ENCODE results near the gene CYP3A4.

Gene CYP3A4

GRCh38 chr7:99784007-99784406 is at the start of gene CYP3A4:
Gene CYP3A4, minus strand, starts transcription at chr7:99784184. Its CDS starts 103 bp downstream, at chr7:99784081.
- Mint-ChIP-seq H3K4me1 (ENCODE audit: low read depth) (peaks cover 36% of the 10 kb centered on the region), H3K4me3 (no peak within 1 kb of the TSS), H3K9me3 (no peaks in the 10 kb centered on the region), H3K36me3 (ENCODE audit: low read depth) (no peaks in the 10 kb centered on the region), H3K27ac (no peak within 1 kb of the TSS), H3K27me3 (peaks cover 30% of the 10 kb centered on the region)

DNA sequence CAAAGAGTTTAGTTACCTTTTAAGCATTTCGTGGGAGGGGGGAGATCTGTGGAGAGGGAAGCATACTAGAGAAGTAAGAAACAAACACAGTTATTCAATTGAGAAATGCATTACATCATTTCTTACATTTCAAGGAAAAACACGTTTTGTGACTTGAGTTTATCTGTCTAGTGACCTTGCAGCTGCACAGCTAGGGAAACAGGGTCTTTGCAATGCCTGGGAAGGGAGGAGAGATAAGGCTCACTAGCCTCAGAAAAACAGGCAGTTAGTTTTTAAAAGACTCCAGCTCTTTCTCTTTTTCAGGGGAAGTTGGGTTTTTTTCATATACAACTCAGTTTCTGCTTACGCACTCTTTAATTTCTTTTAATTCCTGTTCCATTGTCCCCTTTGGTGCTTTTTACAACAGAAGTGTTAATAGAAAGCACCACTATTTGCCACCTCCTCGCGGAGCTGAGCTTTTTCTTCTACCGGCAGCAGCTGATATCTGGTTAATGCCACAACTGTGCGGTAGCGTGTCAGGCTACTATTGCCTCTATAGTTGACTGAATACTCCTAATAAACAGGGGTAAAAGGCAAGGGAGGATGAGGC is 49.4 kb upstream of the CYP3A4 start:
- no peaks in the 10 kb centered on the region for H3K9me3 Mint-ChIP-seq
- H3K4me1 Mint-ChIP-seq (ENCODE audit: low read depth), result peaks cover 8% of the 10 kb centered on the region
- no peak overlapping the region for H3K27ac Mint-ChIP-seq
- H3K27me3 Mint-ChIP-seq, result peaks cover 27% of the 10 kb centered on the region
- no peaks in the 10 kb centered on the region for H3K36me3 Mint-ChIP-seq (ENCODE audit: low read depth)
- H3K4me3 Mint-ChIP-seq, result no peak overlapping the region

- Mint-ChIP-seq H3K36me3 (ENCODE audit: low read depth) (no peaks in the 10 kb centered on the region), H3K9me3 (no peaks in the 10 kb centered on the region), H3K4me3 (no peak overlapping the region), H3K4me1 (ENCODE audit: low read depth) (no peaks in the 10 kb centered on the region), H3K27ac (no peak overlapping the region), H3K27me3 (peaks cover 27% of the 10 kb centered on the region)
These were observed 47.6 kb upstream of the CYP3A4 start for GRCh38 chr7:99831595-99831994.

- Mint-ChIP-seq H3K4me3 (no peak overlapping the region), H3K27ac (no peak overlapping the region), H3K4me1 (ENCODE audit: low read depth) (no peaks in the 10 kb centered on the region), H3K36me3 (ENCODE audit: low read depth) (no peaks in the 10 kb centered on the region), H3K9me3 (no peaks in the 10 kb centered on the region), H3K27me3 (peaks cover 30% of the 10 kb centered on the region)
These were observed 45.7 kb upstream of the CYP3A4 start for GRCh38 chr7:99829524-99830160.

DNA sequence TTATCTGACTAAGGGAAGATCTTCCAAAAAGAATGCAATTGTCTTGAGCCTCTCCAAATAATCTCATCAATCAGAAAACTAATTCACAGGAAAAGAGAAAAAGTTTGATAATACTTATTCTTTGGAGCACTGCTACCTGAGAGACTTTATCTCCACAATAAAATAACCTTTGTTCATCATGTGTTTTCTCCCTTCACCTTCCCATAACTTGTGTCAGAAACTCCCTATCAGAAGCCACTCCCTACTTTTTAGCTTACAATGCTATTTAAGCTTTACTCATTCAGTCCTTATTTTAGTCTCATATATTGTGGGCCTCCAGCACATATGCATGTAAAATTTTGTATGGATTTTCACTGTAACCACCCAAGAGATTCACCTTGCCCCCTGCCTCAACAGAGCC is 44.8 kb upstream of the CYP3A4 start:
- Mint-ChIP-seq H3K27me3 (peaks cover 30% of the 10 kb centered on the region), H3K27ac (no peak overlapping the region), H3K36me3 (ENCODE audit: low read depth) (no peaks in the 10 kb centered on the region), H3K9me3 (no peaks in the 10 kb centered on the region), H3K4me1 (ENCODE audit: low read depth) (no peaks in the 10 kb centered on the region), H3K4me3 (no peak overlapping the region)

DNA sequence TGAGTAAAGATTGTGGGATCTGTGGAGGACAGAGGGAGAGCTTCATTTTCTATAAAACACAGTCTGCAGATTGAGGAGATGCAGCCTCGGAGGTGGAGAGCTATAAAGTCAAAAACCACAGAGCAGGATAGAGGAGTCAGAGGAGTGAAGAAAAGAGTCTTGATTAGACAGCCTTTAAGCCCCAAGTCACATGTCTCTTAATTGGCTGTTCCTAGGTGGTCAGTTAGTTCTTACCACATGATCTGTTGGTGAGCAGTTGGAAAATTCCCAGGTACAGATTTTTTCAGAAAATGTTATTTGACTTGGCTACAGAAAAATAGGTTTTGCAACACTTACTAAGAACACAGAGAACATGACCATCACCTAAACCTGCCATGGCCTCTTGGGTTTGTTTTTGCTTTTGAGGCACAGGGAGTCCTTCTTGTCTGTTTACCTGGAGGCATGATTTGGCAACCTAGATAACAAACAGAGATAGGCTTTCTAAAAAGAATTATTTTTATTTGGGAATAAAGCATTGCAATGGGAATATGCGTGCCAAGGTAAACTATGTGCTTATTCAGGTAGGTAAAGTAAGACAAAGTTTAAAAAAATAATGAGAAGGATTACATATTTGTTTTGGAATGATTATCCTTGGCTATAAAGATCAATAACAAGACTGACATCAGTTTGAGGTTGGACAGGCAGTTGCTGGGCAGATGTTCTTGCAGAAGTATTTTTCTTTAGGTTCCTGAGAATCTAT is 43.2 kb upstream of the CYP3A4 start:
- no peak overlapping the region for H3K27ac Mint-ChIP-seq
- H3K4me1 Mint-ChIP-seq (ENCODE audit: low read depth), result no peaks in the 10 kb centered on the region
- no peak overlapping the region for H3K4me3 Mint-ChIP-seq
- H3K36me3 Mint-ChIP-seq (ENCODE audit: low read depth), result no peaks in the 10 kb centered on the region
- no peaks in the 10 kb centered on the region for H3K9me3 Mint-ChIP-seq
- H3K27me3 Mint-ChIP-seq, result peaks cover 23% of the 10 kb centered on the region

DNA sequence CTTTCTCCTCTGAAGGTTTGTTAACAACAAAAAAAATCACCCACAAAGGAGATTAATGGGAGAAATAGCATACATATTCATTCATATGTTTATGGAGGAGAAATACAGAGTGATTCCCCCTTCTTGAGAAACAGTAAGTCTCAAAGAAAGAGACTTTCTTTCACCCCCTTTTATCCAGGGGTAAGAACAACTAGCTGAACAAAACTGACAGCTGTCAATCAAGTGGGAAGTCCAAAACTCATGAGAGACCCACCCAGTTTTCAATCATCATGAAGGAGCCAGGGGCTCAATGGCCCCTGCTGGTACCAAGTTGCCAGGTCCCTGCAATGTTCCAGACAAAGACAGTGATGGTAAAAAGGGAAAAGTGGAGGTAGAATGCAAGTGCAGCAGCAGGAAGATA is 41.9 kb upstream of the CYP3A4 start:
- H3K4me3 Mint-ChIP-seq, result no peak overlapping the region
- no peak overlapping the region for H3K27ac Mint-ChIP-seq
- H3K27me3 Mint-ChIP-seq, result peaks cover 25% of the 10 kb centered on the region
- no peaks in the 10 kb centered on the region for H3K36me3 Mint-ChIP-seq (ENCODE audit: low read depth)
- no peaks in the 10 kb centered on the region for H3K4me1 Mint-ChIP-seq (ENCODE audit: low read depth)
- H3K9me3 Mint-ChIP-seq, result no peaks in the 10 kb centered on the region

GRCh38 chr7:99825452-99825851 is 41.5 kb upstream of the CYP3A4 start:
- H3K4me3 Mint-ChIP-seq, result no peak overlapping the region
- H3K4me1 Mint-ChIP-seq (ENCODE audit: low read depth), result no peaks in the 10 kb centered on the region
- no peaks in the 10 kb centered on the region for H3K36me3 Mint-ChIP-seq (ENCODE audit: low read depth)
- peaks cover 21% of the 10 kb centered on the region for H3K27me3 Mint-ChIP-seq
- no peak overlapping the region for H3K27ac Mint-ChIP-seq
- no peaks in the 10 kb centered on the region for H3K9me3 Mint-ChIP-seq

DNA sequence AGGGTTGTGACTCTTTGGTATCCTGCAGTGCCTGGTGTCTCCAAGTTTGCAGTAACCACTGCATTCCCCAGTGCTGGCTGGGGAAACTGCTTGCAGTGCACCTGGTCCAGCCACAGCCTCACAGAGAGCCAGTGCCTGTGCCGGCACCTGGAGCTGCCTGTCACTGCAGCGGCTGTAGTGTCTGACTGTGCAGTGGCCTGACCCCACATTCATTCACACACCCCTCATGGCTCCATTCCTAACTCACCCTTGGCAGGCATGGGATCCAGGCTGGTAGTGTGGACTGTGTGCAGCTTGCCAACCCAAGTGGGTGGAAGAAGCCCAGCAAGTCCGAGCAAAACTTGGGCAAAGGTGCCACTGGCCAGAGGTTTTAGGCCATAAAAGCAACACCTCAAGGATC is 40.1 kb upstream of the CYP3A4 start:
- no peak overlapping the region for H3K4me3 Mint-ChIP-seq
- peaks cover 16% of the 10 kb centered on the region for H3K27me3 Mint-ChIP-seq
- no peak overlapping the region for H3K27ac Mint-ChIP-seq
- no peaks in the 10 kb centered on the region for H3K4me1 Mint-ChIP-seq (ENCODE audit: low read depth)
- no peaks in the 10 kb centered on the region for H3K36me3 Mint-ChIP-seq (ENCODE audit: low read depth)
- no peaks in the 10 kb centered on the region for H3K9me3 Mint-ChIP-seq

- H3K27ac Mint-ChIP-seq, result no peak overlapping the region
- peaks cover 11% of the 10 kb centered on the region for H3K27me3 Mint-ChIP-seq
- no peaks in the 10 kb centered on the region for H3K36me3 Mint-ChIP-seq (ENCODE audit: low read depth)
- H3K4me3 Mint-ChIP-seq, result no peak overlapping the region
- H3K4me1 Mint-ChIP-seq (ENCODE audit: low read depth), result no peaks in the 10 kb centered on the region
- no peaks in the 10 kb centered on the region for H3K9me3 Mint-ChIP-seq
These were observed 39.0 kb upstream of the CYP3A4 start for GRCh38 chr7:99822731-99823718.

DNA sequence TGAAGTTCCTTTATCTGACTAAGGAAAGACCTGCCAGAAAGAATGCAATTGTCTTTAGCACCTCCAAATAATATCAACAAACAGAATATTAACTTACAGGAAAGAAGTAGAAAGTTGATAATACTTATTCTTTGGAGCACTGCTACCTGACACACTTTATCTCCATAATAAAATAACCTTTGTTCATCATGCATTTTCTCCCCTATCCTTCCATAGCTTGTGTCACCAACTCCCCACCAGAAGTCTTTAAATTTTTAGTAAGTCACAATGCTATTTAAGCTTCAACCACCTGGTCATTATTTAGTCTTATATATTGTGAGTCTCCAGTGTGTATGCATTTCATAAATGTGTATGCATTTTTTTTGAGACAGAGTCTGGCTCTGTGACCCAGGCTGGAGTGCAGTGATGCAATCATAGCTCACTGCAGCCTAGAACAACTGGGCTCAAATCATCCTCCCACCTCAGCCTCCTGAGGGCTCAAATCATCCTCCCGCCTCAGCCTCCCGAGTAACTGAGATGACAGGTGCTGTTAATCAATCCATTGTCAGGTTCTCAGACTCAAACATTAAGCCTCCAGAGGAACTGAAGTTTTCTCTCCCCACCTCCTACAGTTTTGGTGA is 36.5 kb upstream of the CYP3A4 start:
- Mint-ChIP-seq H3K4me1 (ENCODE audit: low read depth) (no peaks in the 10 kb centered on the region), H3K4me3 (no peak overlapping the region)

DNA sequence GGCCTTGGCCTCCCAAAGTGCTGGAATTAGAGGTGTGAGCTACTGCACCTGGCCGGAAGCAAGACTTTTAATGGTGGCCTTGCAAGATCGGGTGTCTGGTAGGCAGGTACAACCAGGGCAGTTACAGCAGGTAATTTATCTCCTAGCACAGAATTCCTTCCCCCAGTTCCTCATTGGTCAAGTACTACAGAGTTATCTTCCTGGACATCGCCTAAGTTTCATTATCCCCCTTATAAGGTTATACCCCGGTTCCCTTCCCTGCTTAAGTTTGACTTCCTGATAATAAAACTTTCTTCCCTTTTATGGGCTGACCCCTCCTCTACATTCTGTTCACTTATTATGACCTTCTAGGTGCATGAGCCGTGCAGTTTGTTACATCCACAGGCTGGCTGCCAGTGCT is 24.8 kb upstream of the CYP3A4 start:
- H3K27ac Mint-ChIP-seq, result no peak overlapping the region
- no peaks in the 10 kb centered on the region for H3K36me3 Mint-ChIP-seq (ENCODE audit: low read depth)
- H3K9me3 Mint-ChIP-seq, result peaks cover 4% of the 10 kb centered on the region
- no peak overlapping the region for H3K4me3 Mint-ChIP-seq
- peaks cover 41% of the 10 kb centered on the region for H3K27me3 Mint-ChIP-seq
- no peaks in the 10 kb centered on the region for H3K4me1 Mint-ChIP-seq (ENCODE audit: low read depth)

More for the DNA sequence above, 36.5 kb upstream of the CYP3A4 start:
- H3K27ac Mint-ChIP-seq, result no peak overlapping the region
- H3K9me3 Mint-ChIP-seq, result no peaks in the 10 kb centered on the region
- H3K36me3 Mint-ChIP-seq (ENCODE audit: low read depth), result no peaks in the 10 kb centered on the region
- H3K27me3 Mint-ChIP-seq, result peaks cover 17% of the 10 kb centered on the region

GRCh38 chr7:99806839-99807478 is 23.0 kb upstream of the CYP3A4 start:
- Mint-ChIP-seq H3K27ac (no peak overlapping the region), H3K27me3 (peaks cover 49% of the 10 kb centered on the region), H3K9me3 (peaks cover 4% of the 10 kb centered on the region), H3K4me3 (no peak overlapping the region), H3K4me1 (ENCODE audit: low read depth) (no peaks in the 10 kb centered on the region), H3K36me3 (ENCODE audit: low read depth) (no peaks in the 10 kb centered on the region)

- H3K4me3 Mint-ChIP-seq, result no peak overlapping the region
- H3K9me3 Mint-ChIP-seq, result peaks cover 4% of the 10 kb centered on the region
- no peaks in the 10 kb centered on the region for H3K4me1 Mint-ChIP-seq (ENCODE audit: low read depth)
- H3K27me3 Mint-ChIP-seq, result peaks cover 50% of the 10 kb centered on the region
- no peak overlapping the region for H3K27ac Mint-ChIP-seq
- H3K36me3 Mint-ChIP-seq (ENCODE audit: low read depth), result no peaks in the 10 kb centered on the region
These were observed 21.7 kb upstream of the CYP3A4 start for GRCh38 chr7:99805641-99806040.

Data from stimulated activated naive CD8-positive, alpha-beta T cell treated with anti-CD3 and anti-CD28 coated beads, Interleukin-15, Interleukin-2, amounts not matched to agents 100 ng/mL and 50 ng/mL, for 24 hours (primary cell).